Fibroblast of lung (primary cell): ENCODE measurements around the gene SPNS3. TPM values are rescaled to one million over a fixed set of nuclear protein-coding genes. Genes with fewer than 3 reads are reported as not detected.
A peak's percentile ranks its signal among the peaks of the same experiment; 100 is the strongest.

ENCODE experiments used
- DNase-seq, 2 donors: peaks; one replicate each; pipeline versions ENCODE4 v3.0.0 to v3.0.0-alpha.2; 2010; ENCODE audit warnings: low read depth in 2 of 2
- H2AFZ ChIP-seq: 2 replicates; pipeline ENCODE4 v1.5.1; 2012; ENCODE audit warnings: low read length, control low read depth, inconsistent platforms
- H3K27ac ChIP-seq: 2 replicates; pipeline ENCODE4 v1.5.1; 2011; ENCODE audit warnings: low read length, control low read depth; ENCODE audit not compliant: insufficient read depth
- H3K27me3 ChIP-seq: 2 replicates; pipeline ENCODE4 v1.5.1; 2011; ENCODE audit warnings: mild to moderate bottlenecking, low read length; ENCODE audit not compliant: control insufficient read depth, insufficient read depth
- H3K36me3 ChIP-seq: 2 replicates; pipeline ENCODE4 v1.5.1; 2011; ENCODE audit warnings: low read length; ENCODE audit not compliant: control insufficient read depth, insufficient read depth
- H3K4me1 ChIP-seq: 2 replicates; pipeline ENCODE4 v1.5.1; 2011; ENCODE audit warnings: low read length; ENCODE audit not compliant: control insufficient read depth, insufficient read depth; ENCODE audit errors: extremely low read depth
- H3K4me2 ChIP-seq: 2 replicates; pipeline ENCODE4 v1.5.1; 2011; ENCODE audit warnings: low read length, control low read depth; ENCODE audit not compliant: insufficient read depth; ENCODE audit errors: extremely low read depth
- H3K4me3 ChIP-seq, 4 experiments: fragments of 200-600 bp in 1 of 4; sonication (generic) in 1 of 4; replicated peaks in 1 of 4; 2 replicates each; pipeline ENCODE4 v1.5.1; 2011 to 2016; ENCODE audit warnings: low read length in 4 of 4, low read depth in 3 of 4, mild to moderate bottlenecking in 3 of 4, control low read depth in 2 of 4, inconsistent platforms in 1 of 4, mixed read lengths in 1 of 4; ENCODE audit not compliant: insufficient read depth in 1 of 4; ENCODE audit errors: control extremely low read depth in 1 of 4
- H3K79me2 ChIP-seq: 2 replicates; pipeline ENCODE4 v1.5.1; 2012; ENCODE audit warnings: mild to moderate bottlenecking, low read length, inconsistent platforms; ENCODE audit not compliant: control insufficient read depth, insufficient read depth
- H3K9ac ChIP-seq: 2 replicates; pipeline ENCODE4 v1.5.1; 2011; ENCODE audit warnings: mild to moderate bottlenecking, low read length, control low read depth; ENCODE audit not compliant: insufficient read depth
- H3K9me3 ChIP-seq: 2 replicates; pipeline ENCODE4 v1.5.1; 2012; ENCODE audit warnings: low read depth, low read length; ENCODE audit not compliant: control insufficient read depth, insufficient read depth
- H4K20me1 ChIP-seq: 2 replicates; pipeline ENCODE4 v1.5.1; 2011; ENCODE audit warnings: low read length; ENCODE audit not compliant: control insufficient read depth, insufficient read depth; ENCODE audit errors: extremely low read depth
- EZH2 ChIP-seq: IDR thresholded peaks from 2 replicates; pipeline ENCODE4 v1.5.1; 2012; ENCODE audit warnings: low read length, control low read depth, mild to moderate bottlenecking; ENCODE audit errors: missing control alignments
- polyA plus RNA-seq, 2 donors: library from polyadenylated mRNA; depleted of rRNA in 1 of 2; stranded (reverse) in 1 of 2; unstranded in 1 of 2; fragments of >200 nt; gene quantifications; 2 replicates each; pipeline ENCODE4 v1.2.1, GENCODE V29; 2011 to 2012; ENCODE audit warnings: missing spikeins in 1 of 2
- total RNA-seq: library from RNA; depleted of rRNA; stranded (reverse); fragments of >200 nt; gene quantifications from 2 replicates; pipeline ENCODE4 v1.2.1, GENCODE V29; 2014
- TF ChIP-seq, protein P1 (sequence below), 2 donors: IDR thresholded peaks in 1 of 2; conservative IDR thresholded peaks in 1 of 2; 1 replicate in 1 of 2; 2 replicates in 1 of 2; pipeline ENCODE4 v1.5.1; 2011 to 2012; ENCODE audit warnings: low read length in 2 of 2, control low read depth in 1 of 2, inconsistent platforms in 1 of 2, low read depth in 1 of 2, mild to moderate bottlenecking in 1 of 2

The SPNS3 gene
- total and polyA plus RNA-seq, 2 donors (not counting 1 experiment from before 2014, with no cell fraction given): not detected

DNA sequence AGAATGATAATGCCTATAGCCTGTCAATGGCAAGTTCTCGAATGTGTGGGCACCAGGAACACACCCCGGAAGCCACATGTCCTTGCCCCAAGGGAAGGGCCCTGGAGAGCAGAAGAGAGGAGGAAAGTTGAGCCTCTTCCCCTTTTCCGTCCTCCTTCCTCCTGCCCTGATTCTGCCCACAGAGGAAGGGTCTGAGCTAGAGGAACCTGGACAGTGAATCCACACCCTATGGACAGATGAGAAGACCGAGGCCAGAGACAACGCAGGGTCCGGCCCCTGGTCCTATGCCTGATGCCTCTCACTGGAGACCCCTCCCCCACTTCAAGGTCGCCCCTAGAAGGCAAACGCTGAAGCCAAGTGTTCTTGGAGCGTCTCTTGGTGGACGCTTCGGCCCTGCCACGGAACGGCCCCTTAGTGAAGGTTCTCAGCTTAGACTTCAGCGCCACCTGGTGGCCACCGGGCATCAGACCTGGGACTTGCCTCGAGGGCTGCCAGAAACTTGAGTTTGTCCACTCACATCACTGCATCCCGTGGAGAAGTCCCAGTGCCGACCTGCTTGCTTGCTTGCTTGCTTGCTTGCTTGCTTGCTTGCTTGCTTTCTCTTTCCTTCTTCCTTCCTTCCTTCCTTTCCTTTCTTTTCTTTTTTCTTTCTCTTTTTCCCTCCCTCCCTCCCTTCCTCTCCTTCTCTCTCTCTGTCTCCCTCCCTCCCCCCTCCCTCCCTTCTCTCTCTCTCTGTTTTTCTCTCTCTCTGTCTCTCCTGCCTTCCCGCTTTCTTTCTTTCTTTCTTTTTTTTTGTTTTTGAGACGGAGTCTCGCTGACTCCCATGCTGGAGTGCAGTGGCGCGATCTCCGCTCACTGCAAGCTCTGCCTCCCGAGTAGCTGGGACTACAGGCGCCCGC is 20.6 kb upstream of the SPNS3 start:
- Histone ChIP-seq H3K9ac (no peak overlapping the region), H3K4me2 (peak overlapping the region; percentile 46), H2AFZ (peak overlapping the region; percentile 61), H4K20me1 (no peaks in the 10 kb centered on the region), H3K9me3 (no peaks in the 10 kb centered on the region), H3K4me1 (no peaks in the 10 kb centered on the region), H3K27ac (no peak overlapping the region), H3K36me3 (no peaks in the 10 kb centered on the region), H3K4me3 (no peak overlapping the region), H3K27me3 (no peaks in the 10 kb centered on the region), H3K79me2 (no peaks in the 10 kb centered on the region)
- TF ChIP-seq, protein P1, sequence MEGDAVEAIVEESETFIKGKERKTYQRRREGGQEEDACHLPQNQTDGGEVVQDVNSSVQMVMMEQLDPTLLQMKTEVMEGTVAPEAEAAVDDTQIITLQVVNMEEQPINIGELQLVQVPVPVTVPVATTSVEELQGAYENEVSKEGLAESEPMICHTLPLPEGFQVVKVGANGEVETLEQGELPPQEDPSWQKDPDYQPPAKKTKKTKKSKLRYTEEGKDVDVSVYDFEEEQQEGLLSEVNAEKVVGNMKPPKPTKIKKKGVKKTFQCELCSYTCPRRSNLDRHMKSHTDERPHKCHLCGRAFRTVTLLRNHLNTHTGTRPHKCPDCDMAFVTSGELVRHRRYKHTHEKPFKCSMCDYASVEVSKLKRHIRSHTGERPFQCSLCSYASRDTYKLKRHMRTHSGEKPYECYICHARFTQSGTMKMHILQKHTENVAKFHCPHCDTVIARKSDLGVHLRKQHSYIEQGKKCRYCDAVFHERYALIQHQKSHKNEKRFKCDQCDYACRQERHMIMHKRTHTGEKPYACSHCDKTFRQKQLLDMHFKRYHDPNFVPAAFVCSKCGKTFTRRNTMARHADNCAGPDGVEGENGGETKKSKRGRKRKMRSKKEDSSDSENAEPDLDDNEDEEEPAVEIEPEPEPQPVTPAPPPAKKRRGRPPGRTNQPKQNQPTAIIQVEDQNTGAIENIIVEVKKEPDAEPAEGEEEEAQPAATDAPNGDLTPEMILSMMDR (conservative IDR thresholded peaks at IDR 0.05 in 1 of 2, IDR thresholded peaks at IDR 0.05 in 1 of 2; ENCODE audit: low read depth in 1 of 2, low read length in 2 of 2): peak; percentile 80 to 90
- no peak for TF ChIP-seq EZH2
- DNase-seq: peak; percentile 73 to 89

DNA sequence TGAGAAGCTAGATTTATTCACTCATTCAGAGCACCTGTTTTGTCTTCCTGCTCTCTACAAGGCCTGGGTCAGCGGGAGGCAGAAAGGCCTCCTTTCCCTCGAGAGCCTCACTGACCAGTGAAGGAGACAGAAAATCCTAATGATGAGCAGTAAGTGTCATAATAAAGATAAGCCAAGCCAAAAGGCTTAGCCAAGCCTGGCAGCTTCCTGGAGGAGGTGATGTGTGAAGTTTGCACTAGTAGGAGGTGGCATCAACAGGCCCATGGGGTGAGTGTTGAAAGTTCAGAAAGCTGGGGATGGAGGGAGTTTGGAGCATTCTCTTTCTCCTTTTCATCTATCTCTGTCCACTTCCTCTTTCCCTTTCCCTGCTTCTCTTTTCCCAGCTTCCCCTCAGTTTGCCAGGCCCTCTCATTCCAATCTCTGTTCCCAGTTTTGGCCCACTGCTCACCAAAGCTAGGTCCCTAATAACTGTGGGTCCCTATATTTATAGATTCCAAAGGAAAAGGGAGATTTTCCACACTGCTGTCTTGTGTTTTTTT is 16.5 kb upstream of the SPNS3 start:
- H3K36me3 ChIP-seq: no peaks in the 10 kb centered on the region
- H3K9ac ChIP-seq: no peak overlapping the region
- no peaks in the 10 kb centered on the region for H3K9me3 ChIP-seq
- no peak overlapping the region for H3K27ac ChIP-seq
- H3K27me3 ChIP-seq: no peaks in the 10 kb centered on the region
- no peak for DNase-seq
- H3K4me3 ChIP-seq: no peak overlapping the region
- no peaks in the 10 kb centered on the region for H3K4me1 ChIP-seq
- TF ChIP-seq, protein P1 (conservative IDR thresholded peaks at IDR 0.05 in 1 of 2, IDR thresholded peaks at IDR 0.05 in 1 of 2; ENCODE audit: low read depth in 1 of 2, low read length in 2 of 2): no peak
- TF ChIP-seq EZH2: no peak
- no peaks in the 10 kb centered on the region for H4K20me1 ChIP-seq
- no peak overlapping the region for H3K4me2 ChIP-seq
- H3K79me2 ChIP-seq: no peaks in the 10 kb centered on the region
- no peak overlapping the region for H2AFZ ChIP-seq

DNA sequence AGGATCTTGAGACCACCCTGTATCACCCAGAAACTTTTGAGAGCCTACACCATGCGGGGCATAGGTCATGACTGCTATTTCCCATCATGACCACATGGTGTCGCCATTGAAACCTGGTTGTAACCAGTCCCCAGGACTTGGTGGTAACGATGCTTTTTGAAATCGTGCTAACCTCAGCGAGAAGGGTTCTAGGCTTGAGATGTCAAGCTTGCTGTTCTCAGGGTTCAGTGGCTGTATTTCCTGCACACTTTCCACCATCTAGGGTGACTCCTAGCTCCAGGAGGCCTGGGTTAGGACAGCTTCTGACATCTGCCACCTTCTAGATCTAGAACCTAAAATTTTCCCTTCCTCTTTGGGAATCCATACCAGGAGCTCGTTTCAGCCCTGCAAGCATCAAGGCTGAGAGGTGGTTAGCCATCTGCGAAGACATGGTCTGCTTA is 13.0 kb upstream of the SPNS3 start:
- H3K27ac ChIP-seq: no peak overlapping the region
- peak; percentile 55 to 81 for DNase-seq
- H3K36me3 ChIP-seq: no peaks in the 10 kb centered on the region
- H3K9ac ChIP-seq: no peak overlapping the region
- no peak overlapping the region for H3K4me3 ChIP-seq
- H3K27me3 ChIP-seq: no peaks in the 10 kb centered on the region
- H2AFZ ChIP-seq: peak overlapping the region; percentile 83
- H4K20me1 ChIP-seq: no peaks in the 10 kb centered on the region
- no peaks in the 10 kb centered on the region for H3K79me2 ChIP-seq
- H3K4me2 ChIP-seq: no peak overlapping the region
- no peaks in the 10 kb centered on the region for H3K9me3 ChIP-seq
- TF ChIP-seq, protein P1 (conservative IDR thresholded peaks at IDR 0.05 in 1 of 2, IDR thresholded peaks at IDR 0.05 in 1 of 2; ENCODE audit: low read depth in 1 of 2, low read length in 2 of 2): peak; percentile 76 to 89
- no peak for TF ChIP-seq EZH2
- no peaks in the 10 kb centered on the region for H3K4me1 ChIP-seq
